K562 (cell line): Measurements from ENCODE around the gene DSTYK. TPM values are rescaled to one million over a fixed set of nuclear protein-coding genes. Genes with fewer than 3 reads are reported as not detected.

ENCODE experiments used
- ATAC-seq: fragments of 200-7000 bp; cut with Tn5 transposase; 3 replicates; pipeline ENCODE4 v1.9.1; 2020; ENCODE audit warnings: moderate library complexity
- BruUV-seq: library from RNA; stranded (reverse); fragments of 400-500 nt; replicated peaks from 2 replicates; lab custom pipeline; 2021; lab: Mats Ljungman, UMichigan
- CTCF ChIA-PET: fragments of 300-600 bp; formaldehyde crosslinking; extraction: SDS; loops from one replicate; lab custom pipeline; 2021; ENCODE audit warnings: low intra/inter-chr PET ratio; lab: Yijun Ruan, JAX
- POLR2A ChIA-PET: fragments of 300-600, 350-650 bp; sonication (Branson Sonifier 250); formaldehyde crosslinking; extraction: SDS; loops from one replicate; lab custom pipeline; 2021; ENCODE audit warnings: antibody characterized with exemption, inconsistent platforms; lab: Yijun Ruan, JAX
- DNase-seq, 4 experiments: peaks; one replicate each; pipeline versions ENCODE4 v3.0.0 to v3.0.0-alpha.2; 2011 to 2018; ENCODE audit warnings: low spot score in 3 of 4, mixed read lengths in 3 of 4; ENCODE audit errors: extremely low read depth in 1 of 4
- FAIRE-seq: peaks from 2 replicates; lab custom pipeline; 2011; peaks lifted over from hg19 to GRCh38; lab: Jason Lieb, UNC
- H2AFZ ChIP-seq: 2 replicates; pipeline ENCODE4 v1.6.0; 2011; ENCODE audit warnings: low read depth, low read length, control low read depth, inconsistent platforms
- H3K27ac ChIP-seq: fragments of 200-600 bp; 3 replicates; pipeline ENCODE4 v1.8.0; 2011; ENCODE audit warnings: low read depth, mild to moderate bottlenecking, control low read depth, inconsistent platforms, low read length, moderate library complexity, mixed read lengths; ENCODE audit errors: extremely low read depth
- H3K27me3 ChIP-seq, 2 experiments: fragments of 300-600 bp in 1 of 2; 2 replicates in 1 of 2; 3 replicates in 1 of 2; pipeline versions ENCODE4 v1.6.0 to v1.8.0; 2011; ENCODE audit warnings: inconsistent platforms in 2 of 2, low read length in 2 of 2, mild to moderate bottlenecking in 1 of 2, mixed read lengths in 1 of 2, moderate library complexity in 1 of 2; ENCODE audit not compliant: control insufficient read depth in 2 of 2, insufficient read depth in 2 of 2
- H3K36me3 ChIP-seq: fragments of 300-600 bp; 3 replicates; pipeline ENCODE4 v1.8.0; 2011; ENCODE audit warnings: mild to moderate bottlenecking, low read length, inconsistent platforms; ENCODE audit not compliant: control insufficient read depth, insufficient read depth
- H3K4me1 ChIP-seq, 2 experiments: fragments of 200-600 bp in 1 of 2; replicated peaks in 1 of 2; 2 replicates in 1 of 2; 3 replicates in 1 of 2; pipeline versions ENCODE4 v1.5.1 to v1.8.0; 2011; ENCODE audit warnings: inconsistent platforms in 2 of 2, low read length in 2 of 2, mild to moderate bottlenecking in 1 of 2, mixed read lengths in 1 of 2, moderate library complexity in 1 of 2; ENCODE audit not compliant: control insufficient read depth in 2 of 2, insufficient read depth in 2 of 2
- H3K4me2 ChIP-seq: 2 replicates; pipeline ENCODE4 v1.6.1; 2011; ENCODE audit warnings: low read length, control low read depth, inconsistent platforms, mixed read lengths; ENCODE audit not compliant: insufficient read depth
- H3K4me3 ChIP-seq: fragments of 200-600 bp; sonication (generic), shearing (Covaris generic); 2 replicates; pipeline ENCODE4 v1.5.1; 2016; ENCODE audit warnings: control low read depth, inconsistent platforms
- H3K79me2 ChIP-seq: fragments of 200-600 bp; 3 replicates; pipeline ENCODE4 v1.8.0; 2011; ENCODE audit warnings: low read length, inconsistent platforms; ENCODE audit not compliant: control insufficient read depth, insufficient read depth
- H3K9ac ChIP-seq, 2 experiments: 2 replicates each; pipeline versions ENCODE4 v1.6.0 to v1.6.1; 2011; ENCODE audit warnings: low read depth in 2 of 2, low read length in 2 of 2, control low read depth in 1 of 2, inconsistent platforms in 1 of 2, mild to moderate bottlenecking in 1 of 2, mixed read lengths in 1 of 2; ENCODE audit not compliant: insufficient read depth in 1 of 2
- H3K9me1 ChIP-seq: one replicate; pipeline ENCODE4 v1.6.0; 2011; ENCODE audit warnings: inconsistent platforms, mild to moderate bottlenecking, low read length, moderate library complexity; ENCODE audit not compliant: control insufficient read depth, insufficient read depth
- H3K9me3 ChIP-seq: replicated peaks from 2 replicates; pipeline ENCODE4 v1.5.1; 2011; ENCODE audit warnings: low read depth, low read length, inconsistent platforms; ENCODE audit not compliant: control insufficient read depth, insufficient read depth
- H4K20me1 ChIP-seq: replicated peaks from 2 replicates; pipeline ENCODE4 v1.6.1; 2011; ENCODE audit warnings: low read length, inconsistent platforms, mixed read lengths; ENCODE audit not compliant: control insufficient read depth, insufficient read depth
- ARHGAP35 ChIP-seq: fragments of 450-650 bp; IDR thresholded peaks from 2 replicates; pipeline ENCODE4 v1.6.1; 2018; ENCODE audit not compliant: partially characterized antibody
- C11orf30 ChIP-seq: fragments of 450-650 bp; IDR thresholded peaks from 2 replicates; pipeline ENCODE4 v1.6.1; 2016; ENCODE audit warnings: low read depth, mild to moderate bottlenecking
- CHD1 ChIP-seq: fragments of 200-600 bp; sonication (generic); IDR thresholded peaks from one replicate; pipeline ENCODE4 v1.6.1; 2012; ENCODE audit warnings: mild to moderate bottlenecking, moderate library complexity, low read length, inconsistent platforms
- COPS2 ChIP-seq: fragments of 450-650 bp; conservative IDR thresholded peaks from 2 replicates; pipeline ENCODE4 v1.6.1; 2016; ENCODE audit warnings: mild to moderate bottlenecking, moderate library complexity
- KLF10 ChIP-seq: fragments of 250-450 bp; sonication (Bioruptor Pico); IDR thresholded peaks from 2 replicates; pipeline ENCODE4 v1.6.1; 2021; ENCODE audit warnings: matching md5 sums
- MAFF ChIP-seq: IDR thresholded peaks from 2 replicates; pipeline ENCODE4 v1.6.1; 2012; ENCODE audit warnings: low read length, improper control_type of control experiment
- MAFG ChIP-seq: fragments of 450-650 bp; conservative IDR thresholded peaks from 2 replicates; pipeline ENCODE4 v1.6.1; 2016; ENCODE audit warnings: missing genetic modification characterization, missing compliant biosample characterization
- MAFK ChIP-seq: IDR thresholded peaks from 2 replicates; pipeline ENCODE4 v1.6.1; 2011; ENCODE audit warnings: low read length, improper control_type of control experiment
- NFE2 ChIP-seq: IDR thresholded peaks from 2 replicates; pipeline ENCODE4 v1.6.1; 2014; ENCODE audit warnings: antibody characterized with exemption, low read depth
- NFIC ChIP-seq: fragments of 450-650 bp; IDR thresholded peaks from 2 replicates; pipeline ENCODE4 v1.6.1; 2017; ENCODE audit warnings: mild to moderate bottlenecking, inconsistent platforms
- OTX1 ChIP-seq: fragments of 450-650 bp; formaldehyde crosslinking; IDR thresholded peaks from 2 replicates; pipeline ENCODE4 v1.4.0; 2022; ENCODE audit warnings: mild to moderate bottlenecking
- PCBP2 ChIP-seq: fragments of 200-400 bp; formaldehyde crosslinking; IDR thresholded peaks from 2 replicates; pipeline ENCODE4 v1.6.1; 2018; ENCODE audit warnings: low read length, low read depth, mild to moderate bottlenecking, moderate library complexity; ENCODE audit not compliant: poor library complexity, severe bottlenecking
- WHSC1 ChIP-seq: IDR thresholded peaks from one replicate; pipeline ENCODE4 v1.6.1; 2012; ENCODE audit warnings: low read length, control low read depth, inconsistent platforms
- ZNF232 ChIP-seq: sonication (generic); formaldehyde crosslinking; IDR thresholded peaks from 2 replicates; pipeline ENCODE4 v1.8.0; 2022; ENCODE audit warnings: mild to moderate bottlenecking, missing genetic modification reagents
- ZNF316 ChIP-seq: fragments of 450-650 bp; IDR thresholded peaks from 2 replicates; pipeline ENCODE4 v1.6.1; 2016
- ZNF592 ChIP-seq: fragments of 450-650 bp; IDR thresholded peaks from 2 replicates; pipeline ENCODE4 v1.6.1; 2017; ENCODE audit warnings: antibody characterized with exemption, mild to moderate bottlenecking
- WGBS: fragments of 100-300 bp; shearing (Covaris generic); methylation state at CpG from one replicate; pipeline ENCODE4 v1.1.6; 2016; ENCODE audit warnings: low coverage, mixed read lengths; ENCODE audit not compliant: insufficient coverage; ENCODE audit errors: missing lambda C conversion rate; 5-methylcytosine and 5-hydroxymethylcytosine counted together
- in situ Hi-C: fragments of 300-500 bp; cut with MboI; formaldehyde crosslinking; loops from 4 replicates; pipeline ENCODE4 v1.15.0; 2018; ENCODE audit warnings: inconsistent platforms, mixed read lengths
- intact Hi-C: fragments of 100-400 bp; cut with micrococcal nuclease; formaldehyde crosslinking; loops from 2 replicates; pipeline ENCODE4 v1.14.2; 2022
- polyA plus RNA-seq, 8 experiments: library from polyadenylated mRNA; depleted of rRNA in 4 of 8; stranded (reverse) in 5 of 8; unstranded in 3 of 8; fragments of >200 nt; fragmentation: Nextera tagmentation in 2 of 8; fragmentation: Illumina TruSeq in 1 of 8; extraction: Ambion mirVana in 2 of 8; extraction: Trizol in 1 of 8; gene quantifications; 2 replicates each; pipeline versions ENCODE4 v1.2.1 to v1.2.3, GENCODE V29; 2011 to 2014; ENCODE audit warnings: inconsistent platforms in 1 of 8, missing spikeins in 1 of 8
- total RNA-seq, 7 experiments: library from RNA; depleted of rRNA in 6 of 7; stranded (reverse); fragments of >200 nt in 6 of 7; fragmentation: Illumina TruSeq in 2 of 7; extraction: Trizol in 2 of 7; gene quantifications; 2 replicates each; pipeline versions ENCODE4 v1.2.1 to v1.2.3, GENCODE V29; 2011 to 2021; ENCODE audit warnings: low replicate concordance in 1 of 7
- TF ChIP-seq, protein P1 (sequence below): fragments of 450-650 bp; formaldehyde crosslinking; IDR thresholded peaks from 2 replicates; pipeline ENCODE4 v1.4.0; 2020; ENCODE audit warnings: mild to moderate bottlenecking, moderate library complexity

Gene DSTYK
- total and polyA plus RNA-seq, 9 of the 15 experiments (the other 6 are each of a cell fraction or from before 2014, with no cell fraction given) = 4.2 to 7.1 (median 6.2) TPM

GRCh38 chr1:205147191-205147835 is 64.2 kb downstream of the DSTYK start:
- 53% methylated on average over 6 of the region's 6 CpGs for WGBS
- H3K4me2 ChIP-seq = no peak overlapping the region; the same call in 1 of the 2 replicates
- H3K4me3 ChIP-seq = no peak overlapping the region
- in situ Hi-C loops = no loop called here
- POLR2A ChIA-PET = interaction anchor here (0.6 to 2.9 kb wide), 5 partner anchors 11 to 75 kb away, joined by 3 to 17 read pairs (median 3); no protein-coding TSS in a partner anchor
- no peaks in the 10 kb centered on the region for H3K9me1 ChIP-seq
- intact Hi-C loops = no loop called here
- peak in 1 of 4 experiments; percentile 10 for DNase-seq
- no peaks in the 10 kb centered on the region for H3K9me3 ChIP-seq
- no peaks in the 10 kb centered on the region for H3K79me2 ChIP-seq
- no TSS peak for BruUV-seq
- no peaks in the 10 kb centered on the region for H4K20me1 ChIP-seq
- FAIRE-seq = no peak
- H3K27me3 ChIP-seq = no peaks in the 10 kb centered on the region
- H2AFZ ChIP-seq = no peak overlapping the region
- ATAC-seq = no peak
- peaks cover 22% of the 10 kb centered on the region; the same call in 2 of the 3 replicates for H3K36me3 ChIP-seq
- CTCF ChIA-PET = no interaction called here
- H3K27ac ChIP-seq = no peak overlapping the region
- H3K4me1 ChIP-seq = peaks cover 0 to 3% of the 10 kb centered on the region in 2 experiments; a peak in 2 of 5 replicates
- TF ChIP-seq NFE2 (peak; percentile 61), ZNF592 (peak; percentile 60; the same call in 1 of the 2 replicates), OTX1 (CRISPR knock-in tag) (no peak), KLF10 (CRISPR knock-in tag) (no peak), MAFK (peak; percentile 53; the same call in 1 of the 2 replicates), ZNF232 (CRISPR knock-in tag) (no peak), MAFG (tag) (peak; percentile 90), PCBP2 (no peak), C11orf30 (peak; percentile 63), MAFF (peak; percentile 8; the same call in 1 of the 2 replicates), CHD1 (no peak), ARHGAP35 (no peak), ZNF316 (peak; percentile 38; the same call in 1 of the 2 replicates), WHSC1 (peak; percentile 76), NFIC (peak; percentile 62), COPS2 (no peak)
- TF ChIP-seq, protein P1, sequence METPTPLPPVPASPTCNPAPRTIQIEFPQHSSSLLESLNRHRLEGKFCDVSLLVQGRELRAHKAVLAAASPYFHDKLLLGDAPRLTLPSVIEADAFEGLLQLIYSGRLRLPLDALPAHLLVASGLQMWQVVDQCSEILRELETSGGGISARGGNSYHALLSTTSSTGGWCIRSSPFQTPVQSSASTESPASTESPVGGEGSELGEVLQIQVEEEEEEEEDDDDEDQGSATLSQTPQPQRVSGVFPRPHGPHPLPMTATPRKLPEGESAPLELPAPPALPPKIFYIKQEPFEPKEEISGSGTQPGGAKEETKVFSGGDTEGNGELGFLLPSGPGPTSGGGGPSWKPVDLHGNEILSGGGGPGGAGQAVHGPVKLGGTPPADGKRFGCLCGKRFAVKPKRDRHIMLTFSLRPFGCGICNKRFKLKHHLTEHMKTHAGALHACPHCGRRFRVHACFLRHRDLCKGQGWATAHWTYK (CRISPR knock-in tag) = no peak
- no peak overlapping the region for H3K9ac ChIP-seq
